AG09309 (cell line): ENCODE data around the gene UXT.

ENCODE experiments used
- DNase-seq: peaks from one replicate; pipeline ENCODE4 v3.0.0-alpha.2; 2010; ENCODE audit warnings: low read depth
- H3K4me3 ChIP-seq: 2 replicates; pipeline ENCODE4 v1.5.1; 2011; ENCODE audit warnings: mild to moderate bottlenecking, low read depth, low read length, moderate library complexity; ENCODE audit not compliant: control insufficient read depth
- TF ChIP-seq, protein P1 (sequence below): IDR thresholded peaks from 2 replicates; pipeline ENCODE4 v1.5.1; 2011; ENCODE audit warnings: mild to moderate bottlenecking, low read depth, low read length, inconsistent platforms; ENCODE audit not compliant: insufficient read depth, control insufficient read depth; ENCODE audit errors: missing control alignments

UXT gene

DNA sequence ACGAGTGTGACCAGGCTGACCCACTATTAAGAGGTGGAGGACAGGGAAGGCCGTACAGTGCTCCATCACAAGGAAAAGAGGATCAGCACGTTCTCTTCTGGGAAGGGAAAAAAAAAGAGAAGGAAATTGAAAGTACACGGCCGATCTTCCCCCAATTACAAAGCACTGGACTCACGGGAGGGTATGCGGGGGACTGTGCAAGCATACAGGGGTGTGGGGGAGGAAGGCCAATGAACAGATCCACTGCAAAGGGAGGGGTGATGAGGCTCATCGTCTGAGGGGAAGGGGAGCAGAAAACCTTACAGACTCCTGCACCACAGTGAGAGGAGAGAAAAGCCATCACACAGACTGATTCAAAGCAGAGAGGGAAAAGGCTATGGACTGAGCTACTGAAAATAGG is 9.7 kb downstream of the UXT start:
- no peak for DNase-seq
- TF ChIP-seq, protein P1, sequence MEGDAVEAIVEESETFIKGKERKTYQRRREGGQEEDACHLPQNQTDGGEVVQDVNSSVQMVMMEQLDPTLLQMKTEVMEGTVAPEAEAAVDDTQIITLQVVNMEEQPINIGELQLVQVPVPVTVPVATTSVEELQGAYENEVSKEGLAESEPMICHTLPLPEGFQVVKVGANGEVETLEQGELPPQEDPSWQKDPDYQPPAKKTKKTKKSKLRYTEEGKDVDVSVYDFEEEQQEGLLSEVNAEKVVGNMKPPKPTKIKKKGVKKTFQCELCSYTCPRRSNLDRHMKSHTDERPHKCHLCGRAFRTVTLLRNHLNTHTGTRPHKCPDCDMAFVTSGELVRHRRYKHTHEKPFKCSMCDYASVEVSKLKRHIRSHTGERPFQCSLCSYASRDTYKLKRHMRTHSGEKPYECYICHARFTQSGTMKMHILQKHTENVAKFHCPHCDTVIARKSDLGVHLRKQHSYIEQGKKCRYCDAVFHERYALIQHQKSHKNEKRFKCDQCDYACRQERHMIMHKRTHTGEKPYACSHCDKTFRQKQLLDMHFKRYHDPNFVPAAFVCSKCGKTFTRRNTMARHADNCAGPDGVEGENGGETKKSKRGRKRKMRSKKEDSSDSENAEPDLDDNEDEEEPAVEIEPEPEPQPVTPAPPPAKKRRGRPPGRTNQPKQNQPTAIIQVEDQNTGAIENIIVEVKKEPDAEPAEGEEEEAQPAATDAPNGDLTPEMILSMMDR = no peak
- peak overlapping the region; percentile 74 for H3K4me3 ChIP-seq

DNA sequence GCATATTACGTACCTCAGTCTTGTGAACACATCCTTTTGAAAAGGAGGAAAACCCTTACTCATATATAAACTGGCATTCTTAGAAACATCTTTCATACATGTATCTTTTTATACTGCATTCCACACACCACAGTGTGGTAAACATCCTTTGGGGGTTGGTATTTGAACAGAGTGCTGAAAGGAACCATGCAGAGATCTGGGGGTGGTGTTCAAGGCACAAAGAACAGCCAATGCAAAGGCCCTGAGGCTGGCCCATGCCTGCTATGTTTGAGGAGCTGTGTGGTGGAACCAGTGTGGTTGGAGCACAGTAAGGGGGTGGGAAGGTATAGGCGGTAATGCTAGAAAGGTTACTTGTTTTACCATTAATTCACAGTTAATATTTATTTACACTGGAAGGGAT is 10.6 kb downstream of the UXT start:
- no peak overlapping the region for H3K4me3 ChIP-seq
- no peak for DNase-seq
- TF ChIP-seq, protein P1 = no peak

DNA sequence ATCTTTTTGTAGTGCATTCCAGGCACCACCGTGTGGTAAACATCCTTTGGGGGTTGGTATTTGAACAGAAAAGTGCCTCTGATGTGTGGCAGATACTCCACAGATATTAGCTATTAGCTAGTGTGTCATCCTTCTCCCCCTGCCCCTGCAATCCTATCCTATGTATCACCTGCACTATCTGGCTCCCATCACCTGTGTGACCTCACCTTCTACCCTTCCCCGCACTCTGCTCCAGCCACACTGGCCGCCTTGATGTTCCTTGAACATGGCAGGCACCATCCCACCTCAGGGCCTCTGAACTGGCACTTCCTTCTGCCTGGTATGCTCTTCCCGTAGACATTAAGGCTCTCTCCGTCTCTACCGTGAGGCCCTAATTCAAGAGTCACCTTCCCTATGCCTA is 12.3 kb downstream of the UXT start:
- TF ChIP-seq, protein P1 = no peak
- no peak overlapping the region for H3K4me3 ChIP-seq
- DNase-seq = no peak

DNA sequence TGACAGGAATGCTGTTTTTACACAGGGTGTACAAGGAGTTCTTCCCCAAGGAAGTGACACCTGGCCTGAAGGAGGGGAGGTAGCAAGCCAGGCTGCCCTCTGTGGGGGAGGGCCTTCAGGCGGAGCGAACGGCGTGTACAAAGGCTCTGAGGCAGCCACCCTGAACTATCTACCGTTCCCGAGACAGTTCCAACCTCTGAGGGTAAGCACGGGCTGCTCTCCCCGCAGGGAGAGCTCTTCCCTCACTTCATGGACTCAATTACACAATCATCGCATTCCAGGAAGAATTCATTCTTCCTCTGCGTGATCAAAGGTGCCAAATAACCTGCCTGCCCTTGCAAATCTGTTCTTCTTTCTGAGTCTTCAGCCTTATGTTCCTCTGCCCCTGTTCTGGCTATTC is 13.4 kb downstream of the UXT start:
- DNase-seq = no peak
- TF ChIP-seq, protein P1 = no peak
- no peak overlapping the region for H3K4me3 ChIP-seq

DNA sequence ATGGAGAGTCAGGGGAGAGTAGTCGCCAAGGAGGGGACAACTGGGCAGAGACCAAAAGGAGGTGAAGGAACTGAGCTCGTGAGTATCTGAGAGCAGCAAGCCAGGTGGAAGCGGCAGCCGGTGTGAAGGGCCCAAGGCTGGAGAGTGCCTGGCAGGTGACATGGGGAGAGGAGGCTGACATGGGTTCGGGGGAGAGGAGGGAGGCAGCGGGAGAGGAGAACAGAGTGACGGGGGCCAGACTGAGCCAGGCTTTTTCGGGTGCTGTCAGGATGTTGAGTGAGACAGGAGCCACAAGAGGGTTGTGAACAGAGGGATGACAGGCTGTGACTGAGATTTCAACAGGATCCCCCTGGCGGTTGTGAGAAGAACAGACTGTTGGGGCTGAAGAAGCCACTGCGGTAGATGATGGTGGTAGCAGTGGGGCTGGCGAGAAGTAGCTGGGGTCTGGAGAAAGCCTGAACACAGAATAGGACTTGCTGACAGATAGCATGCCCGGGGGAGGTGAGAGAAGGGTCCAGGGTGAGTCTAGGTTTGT is 14.4 kb downstream of the UXT start:
- TF ChIP-seq, protein P1 = peak; percentile 45
- no peak for DNase-seq

DNA sequence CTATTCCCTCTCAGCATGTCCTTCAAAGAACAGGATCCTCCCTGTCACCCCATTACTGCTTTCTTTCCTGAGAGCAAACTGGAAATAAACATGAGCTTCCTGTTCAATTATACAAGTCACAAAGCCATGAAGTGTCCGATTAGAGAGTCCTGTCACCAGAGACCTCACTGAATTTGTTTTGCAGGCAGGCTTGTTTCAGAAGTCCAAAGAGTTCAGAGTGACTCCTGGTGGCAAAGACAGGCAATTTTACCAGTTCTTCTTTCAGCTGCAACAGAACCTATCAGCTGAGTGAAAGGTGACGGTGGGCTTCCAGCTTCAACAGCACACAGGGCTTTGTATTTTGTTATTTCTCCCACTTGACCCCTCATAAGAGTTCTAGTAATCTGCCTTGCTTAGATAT is 15.1 kb downstream of the UXT start:
- TF ChIP-seq, protein P1 = peak; percentile 43
- DNase-seq = no peak
- no peak overlapping the region for H3K4me3 ChIP-seq

More for the DNA sequence above, 14.4 kb downstream of the UXT start:
- H3K4me3 ChIP-seq = no peak overlapping the region

DNA sequence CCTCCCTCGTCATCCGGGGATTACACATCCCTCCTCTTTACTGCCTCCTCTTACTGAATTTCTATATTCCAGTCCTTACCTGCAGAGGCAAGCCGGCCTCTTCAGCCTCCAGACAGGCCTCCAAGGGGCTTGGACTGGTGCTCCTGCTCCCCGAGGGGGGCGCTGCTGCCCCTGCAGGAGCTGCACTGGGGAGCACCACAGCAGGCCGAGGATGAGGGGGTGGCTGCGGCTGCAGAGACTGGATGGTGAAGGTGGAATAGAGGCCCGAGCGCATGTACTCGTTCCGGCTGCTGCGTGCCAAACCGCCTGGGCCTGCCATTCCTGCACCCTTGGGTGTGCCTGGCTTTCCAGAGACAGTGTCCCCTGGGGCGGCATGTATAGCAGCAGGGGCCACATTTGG is 20.2 kb downstream of the UXT start:
- H3K4me3 ChIP-seq = no peak overlapping the region
- no peak for DNase-seq
- TF ChIP-seq, protein P1 = no peak
